Endothelial cell of umbilical vein (primary cell): Measurements from ENCODE around the gene BAG5. TPM values are rescaled to one million over a fixed set of nuclear protein-coding genes. Genes with fewer than 3 reads are reported as not detected.

Experiments
- BruUV-seq: library from RNA; stranded (reverse); fragments of 400-500 nt; replicated peaks from 2 replicates; lab custom pipeline; 2021; lab: Mats Ljungman, UMichigan
- CTCF ChIA-PET: fragments of 300-600, 350-600 bp; sonication (Branson Sonifier 250); formaldehyde crosslinking; loops from one replicate; lab custom pipeline; 2021; ENCODE audit warnings: antibody characterized with exemption, inconsistent platforms; lab: Charles Lee
- POLR2A ChIA-PET: fragments of 300-600, 350-600 bp; sonication (Branson Sonifier 250); formaldehyde crosslinking; loops from one replicate; lab custom pipeline; 2021; ENCODE audit warnings: antibody characterized with exemption, inconsistent platforms; lab: Charles Lee
- DNase-seq: peaks from one replicate; pipeline ENCODE4 v3.0.0-alpha.2; 2011; ENCODE audit warnings: low read depth, low spot score
- FAIRE-seq: peaks from 2 replicates; lab custom pipeline; 2011; peaks lifted over from hg19 to GRCh38; lab: Jason Lieb, UNC
- H2AFZ ChIP-seq: 2 replicates; pipeline ENCODE4 v1.6.0; 2012; ENCODE audit warnings: low read depth, low read length, control low read depth, inconsistent platforms
- H3K27ac ChIP-seq: 2 replicates; pipeline ENCODE4 v1.5.1; 2011; ENCODE audit warnings: low read depth, mild to moderate bottlenecking, control low read depth, low read length, moderate library complexity; ENCODE audit not compliant: insufficient read depth
- H3K27me3 ChIP-seq, 2 experiments: 2 replicates each; pipeline versions ENCODE4 v1.6.0 to v1.6.1; 2011; ENCODE audit warnings: low read length in 2 of 2, mixed read lengths in 1 of 2; ENCODE audit not compliant: control insufficient read depth in 2 of 2, insufficient read depth in 2 of 2
- H3K36me3 ChIP-seq, 2 experiments: 2 replicates in 1 of 2; 3 replicates in 1 of 2; pipeline ENCODE4 v1.5.1; 2011; ENCODE audit warnings: low read length in 2 of 2, mild to moderate bottlenecking in 1 of 2, moderate library complexity in 1 of 2; ENCODE audit not compliant: control insufficient read depth in 2 of 2, insufficient read depth in 2 of 2; ENCODE audit errors: extremely low read depth in 1 of 2
- H3K4me1 ChIP-seq: 3 replicates; pipeline ENCODE4 v1.5.1; 2011; ENCODE audit warnings: mild to moderate bottlenecking, low read length; ENCODE audit not compliant: control insufficient read depth, insufficient read depth; ENCODE audit errors: extremely low read depth
- H3K4me2 ChIP-seq: 2 replicates; pipeline ENCODE4 v1.6.1; 2011; ENCODE audit warnings: low read length, control low read depth, mixed read lengths; ENCODE audit not compliant: insufficient read depth
- H3K4me3 ChIP-seq, 3 experiments: fragments of 200-600 bp in 1 of 3; sonication (generic), shearing (Covaris generic) in 1 of 3; replicated peaks in 1 of 3; 2 replicates each; pipeline ENCODE4 v1.5.1; 2011 to 2016; ENCODE audit warnings: control low read depth in 3 of 3, low read length in 3 of 3, mild to moderate bottlenecking in 2 of 3, inconsistent platforms in 1 of 3, low read depth in 1 of 3, moderate library complexity in 1 of 3; ENCODE audit not compliant: insufficient read depth in 1 of 3
- H3K79me2 ChIP-seq: 2 replicates; pipeline ENCODE4 v1.6.0; 2012; ENCODE audit warnings: low read length, inconsistent platforms; ENCODE audit not compliant: control insufficient read depth, insufficient read depth
- H3K9ac ChIP-seq: replicated peaks from 2 replicates; pipeline ENCODE3; 2011; ENCODE audit warnings: low read length, control low read depth; ENCODE audit not compliant: insufficient read depth; ENCODE audit errors: extremely low read depth
- H3K9me1 ChIP-seq: replicated peaks from 3 replicates; pipeline ENCODE4 v1.6.0; 2011; ENCODE audit warnings: mild to moderate bottlenecking, low read length; ENCODE audit not compliant: control insufficient read depth, insufficient read depth; ENCODE audit errors: extremely low read depth
- H3K9me3 ChIP-seq: replicated peaks from 2 replicates; pipeline ENCODE4 v1.5.1; 2012; ENCODE audit warnings: low read length, inconsistent platforms; ENCODE audit not compliant: control insufficient read depth, insufficient read depth
- H4K20me1 ChIP-seq: replicated peaks from 2 replicates; pipeline ENCODE3; 2011; ENCODE audit warnings: mild to moderate bottlenecking, low read length; ENCODE audit not compliant: control insufficient read depth, insufficient read depth; ENCODE audit errors: extremely low read depth
- EZH2 ChIP-seq: IDR thresholded peaks from 2 replicates; pipeline ENCODE4 v1.6.1; 2012; ENCODE audit warnings: borderline replicate concordance, low read depth, mild to moderate bottlenecking, moderate library complexity, low read length, inconsistent platforms; ENCODE audit not compliant: severe bottlenecking
- FOS ChIP-seq: IDR thresholded peaks from 2 replicates; pipeline ENCODE4 v1.6.1; 2011; ENCODE audit warnings: mild to moderate bottlenecking, low read length, moderate library complexity, borderline replicate concordance; ENCODE audit not compliant: insufficient read depth
- GATA2 ChIP-seq: IDR thresholded peaks from 2 replicates; pipeline ENCODE4 v1.7.0; 2011; ENCODE audit warnings: low read depth, mild to moderate bottlenecking, moderate library complexity, mixed read lengths, low read length; ENCODE audit not compliant: insufficient read length, insufficient read depth
- JUN ChIP-seq: IDR thresholded peaks from 2 replicates; pipeline ENCODE4 v1.6.1; 2011; ENCODE audit warnings: borderline replicate concordance, low read depth; ENCODE audit not compliant: insufficient read length, insufficient read depth
- MAX ChIP-seq: IDR thresholded peaks from 2 replicates; pipeline ENCODE4 v1.6.1; 2011; ENCODE audit not compliant: insufficient read depth, insufficient read length
- MYC ChIP-seq: IDR thresholded peaks from one replicate; pipeline ENCODE4 v1.6.1; 2011; ENCODE audit warnings: mild to moderate bottlenecking, low read depth, low read length
- POLR2A ChIP-seq: IDR thresholded peaks from 2 replicates; pipeline ENCODE4 v1.6.1; 2012; ENCODE audit warnings: low read depth, mild to moderate bottlenecking, control low read depth, low read length
- POLR2AphosphoS5 ChIP-seq: IDR thresholded peaks from 2 replicates; pipeline ENCODE4 v1.6.1; 2012; ENCODE audit warnings: low read depth, mild to moderate bottlenecking, control low read depth, low read length, moderate library complexity; ENCODE audit not compliant: insufficient read depth
- dilution Hi-C: fragments of 300-500 bp; cut with MboI; formaldehyde crosslinking; loops from one replicate; pipeline ENCODE4 v1.15.0; 2019; ENCODE audit warnings: low sequenced_read_pairs; ENCODE audit not compliant: extremely low pct_ligation_motif_present
- intact Hi-C: fragments of 100-400 bp; cut with micrococcal nuclease; formaldehyde crosslinking; loops from one replicate; pipeline ENCODE4 v1.10.0; 2022
- polyA plus RNA-seq, 4 experiments: library from polyadenylated mRNA; depleted of rRNA in 3 of 4; stranded (reverse) in 3 of 4; unstranded in 1 of 4; fragments of >200 nt; gene quantifications; 2 replicates each; pipeline versions ENCODE4 v1.2.1 to v1.2.3, GENCODE V29; 2011 to 2012; ENCODE audit warnings: missing spikeins in 1 of 4
- total RNA-seq: library from RNA; stranded (reverse); gene quantifications from 2 replicates; pipeline ENCODE4 v1.2.3, GENCODE V29; 2021
- TF ChIP-seq, protein P1 (sequence below), 2 donors: IDR thresholded peaks; 1 replicate in 1 of 2; 2 replicates in 1 of 2; pipeline ENCODE4 v1.5.1; 2011; ENCODE audit warnings: low read length in 2 of 2, mild to moderate bottlenecking in 2 of 2, moderate library complexity in 2 of 2, control low read depth in 1 of 2, inconsistent platforms in 1 of 2, low read depth in 1 of 2; ENCODE audit not compliant: insufficient read depth in 1 of 2; ENCODE audit errors: extremely low read depth in 1 of 2

Gene BAG5
- total and polyA plus RNA-seq, 2 donors (not counting 3 experiments of a cell fraction or from before 2014, with no cell fraction given) = 6.3 to 32.5 TPM

DNA sequence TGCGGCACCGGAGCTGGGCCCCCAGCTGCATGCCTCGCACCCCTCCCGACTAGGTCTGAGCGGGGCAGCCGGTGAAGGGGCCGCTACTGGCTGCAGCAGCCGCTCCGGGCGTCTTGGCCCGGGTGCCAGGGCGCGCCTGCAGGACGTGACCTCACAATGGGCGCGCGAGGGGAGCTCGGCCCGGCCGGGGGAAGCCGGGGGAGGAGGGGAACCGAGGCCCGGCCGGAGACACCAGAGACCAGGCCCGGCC lies 353 bp downstream of the BAG5 start:
- POLR2A ChIA-PET = interaction anchor here (1.2 kb wide), 1 partner anchor 33 kb away, joined by 3 read pairs; the partner anchor contains the start of gene TRMT61A
- dilution Hi-C loops = no loop called here
- Histone ChIP-seq H3K4me2 (peak overlapping the region; percentile 94), H3K9me1 (no peaks in the 10 kb centered on the region), H2AFZ (peak overlapping the region; percentile 90), H4K20me1 (no peaks in the 10 kb centered on the region), H3K79me2 (peaks cover 89% of the 10 kb centered on the region), H3K4me3 (peak overlapping the region; percentile 61 to 97 (median 95)), H3K36me3 (peaks cover 16 to 21% of the 10 kb centered on the region in 2 experiments), H3K27me3 (no peaks in the 10 kb centered on the region), H3K9me3 (no peaks in the 10 kb centered on the region), H3K27ac (peak overlapping the region; percentile 94), H3K4me1 (peaks cover 23% of the 10 kb centered on the region), H3K9ac (peak overlapping the region; percentile 96)
- CTCF ChIA-PET = interaction anchor here (1.0 to 2.3 kb wide), 3 partner anchors 15 to 43 kb away, joined by 3 to 19 read pairs (median 3); no protein-coding TSS in a partner anchor
- BruUV-seq = no TSS peak
- FAIRE-seq (no peak), DNase-seq (peak; percentile 76)
- intact Hi-C loops = loop anchor here (1.0 to 5.0 kb wide), 3 partner anchors 14 to 153 kb away; partner anchors contain the start of genes TRMT61A, XRCC3 and ZFYVE21
- TF ChIP-seq FOS = no peak
- TF ChIP-seq GATA2 = no peak
- TF ChIP-seq JUN = no peak
- TF ChIP-seq EZH2 = no peak
- TF ChIP-seq, protein P1, sequence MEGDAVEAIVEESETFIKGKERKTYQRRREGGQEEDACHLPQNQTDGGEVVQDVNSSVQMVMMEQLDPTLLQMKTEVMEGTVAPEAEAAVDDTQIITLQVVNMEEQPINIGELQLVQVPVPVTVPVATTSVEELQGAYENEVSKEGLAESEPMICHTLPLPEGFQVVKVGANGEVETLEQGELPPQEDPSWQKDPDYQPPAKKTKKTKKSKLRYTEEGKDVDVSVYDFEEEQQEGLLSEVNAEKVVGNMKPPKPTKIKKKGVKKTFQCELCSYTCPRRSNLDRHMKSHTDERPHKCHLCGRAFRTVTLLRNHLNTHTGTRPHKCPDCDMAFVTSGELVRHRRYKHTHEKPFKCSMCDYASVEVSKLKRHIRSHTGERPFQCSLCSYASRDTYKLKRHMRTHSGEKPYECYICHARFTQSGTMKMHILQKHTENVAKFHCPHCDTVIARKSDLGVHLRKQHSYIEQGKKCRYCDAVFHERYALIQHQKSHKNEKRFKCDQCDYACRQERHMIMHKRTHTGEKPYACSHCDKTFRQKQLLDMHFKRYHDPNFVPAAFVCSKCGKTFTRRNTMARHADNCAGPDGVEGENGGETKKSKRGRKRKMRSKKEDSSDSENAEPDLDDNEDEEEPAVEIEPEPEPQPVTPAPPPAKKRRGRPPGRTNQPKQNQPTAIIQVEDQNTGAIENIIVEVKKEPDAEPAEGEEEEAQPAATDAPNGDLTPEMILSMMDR (IDR thresholded peaks at IDR 0.05; ENCODE audit: extremely low read depth in 1 of 2, insufficient read depth in 1 of 2, low read depth in 1 of 2, low read length in 2 of 2) = no peak
- no peak for TF ChIP-seq MYC
- TF ChIP-seq MAX = no peak
- TF ChIP-seq POLR2A = peak; percentile 1
- TF ChIP-seq POLR2AphosphoS5 = peak; percentile 6
